HG03575 (cell line): ENCODE results near the gene MCTP1.

Experiments used
- ATAC-seq: cut with Tn5 transposase; IDR thresholded peaks from one replicate; pipeline ENCODE4 v1.9.1; 2021; ENCODE audit not compliant: unreplicated experiment, insufficient number of reproducible peaks, low FRiP score; ENCODE audit errors: extremely low read depth

Gene MCTP1

DNA sequence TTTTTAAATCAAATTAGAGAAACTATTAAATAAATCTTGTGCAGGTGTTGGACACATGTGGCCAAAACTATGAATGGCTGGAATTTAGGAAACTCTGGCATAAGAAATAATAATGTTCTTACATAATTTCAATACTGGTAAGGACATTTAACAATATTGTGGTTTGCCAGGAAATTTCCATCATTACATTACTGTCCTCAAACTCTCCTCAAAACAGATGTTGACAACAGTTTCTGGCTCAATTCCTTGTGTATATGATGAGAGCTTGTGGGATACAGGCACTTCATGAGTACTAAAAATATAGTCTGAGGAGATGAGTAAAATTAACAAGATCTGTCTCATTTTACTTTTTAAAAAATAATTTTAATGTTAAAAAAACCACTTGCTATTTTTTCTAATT, 27.9 kb downstream of the MCTP1 start:
- no peak for ATAC-seq

DNA sequence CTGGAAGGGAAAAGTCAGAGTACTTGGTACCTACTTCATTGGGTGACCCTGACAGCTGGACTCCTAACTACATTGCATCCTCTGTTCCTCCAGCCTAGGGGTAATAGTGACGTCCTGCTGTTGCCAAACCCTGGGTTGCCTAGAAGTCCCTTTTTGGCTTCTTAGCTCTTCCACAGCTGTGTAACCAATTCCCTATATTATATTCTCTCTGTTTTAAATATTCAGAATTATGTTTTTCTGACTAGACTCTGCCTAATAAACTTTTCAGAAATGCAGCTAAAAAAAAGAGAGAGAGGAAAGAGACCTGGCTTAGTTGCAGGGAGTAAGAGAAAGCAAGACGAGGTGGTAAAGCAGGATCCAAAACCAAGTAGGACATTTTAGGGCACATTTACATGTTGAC, 28.4 kb downstream of the MCTP1 start:
- no peak for ATAC-seq

DNA sequence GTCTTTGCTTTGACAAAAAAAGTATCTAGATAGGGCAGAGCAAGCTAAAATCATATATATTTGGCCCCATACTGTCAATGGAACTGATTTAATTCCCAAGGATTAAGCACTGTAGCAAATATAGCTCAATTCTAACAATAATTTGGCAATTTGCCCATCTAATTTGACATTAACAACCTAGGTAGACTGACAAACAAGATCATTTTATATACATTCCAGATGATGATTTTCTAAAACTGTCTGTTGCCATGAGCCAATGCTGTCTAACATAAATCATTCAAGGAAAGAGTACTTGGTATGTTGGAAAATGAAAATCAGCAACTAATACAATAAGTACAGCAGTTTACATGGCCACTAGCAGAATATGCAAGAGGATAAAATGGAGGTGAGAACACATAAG, 32.1 kb downstream of the MCTP1 start:
- no peak for ATAC-seq

DNA sequence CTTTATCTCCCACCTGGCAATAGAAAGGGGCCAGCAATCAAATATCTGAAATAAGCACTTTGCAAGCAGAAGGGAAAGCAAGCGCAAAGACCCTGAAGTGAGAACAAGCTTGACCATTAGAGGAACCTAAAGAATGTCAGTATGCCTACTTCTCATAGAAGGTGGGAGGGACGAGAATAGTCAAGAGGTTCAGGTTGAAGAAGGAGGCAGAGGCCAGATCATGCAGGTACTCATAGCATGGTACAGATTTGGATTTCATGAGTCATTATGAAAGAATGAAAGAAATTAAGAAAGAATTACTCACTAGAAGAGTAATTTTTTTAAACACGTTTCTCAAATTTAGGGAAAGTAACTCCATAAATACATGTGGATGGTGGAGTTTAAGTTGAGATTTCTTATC, 33.7 kb downstream of the MCTP1 start:
- no peak for ATAC-seq

DNA sequence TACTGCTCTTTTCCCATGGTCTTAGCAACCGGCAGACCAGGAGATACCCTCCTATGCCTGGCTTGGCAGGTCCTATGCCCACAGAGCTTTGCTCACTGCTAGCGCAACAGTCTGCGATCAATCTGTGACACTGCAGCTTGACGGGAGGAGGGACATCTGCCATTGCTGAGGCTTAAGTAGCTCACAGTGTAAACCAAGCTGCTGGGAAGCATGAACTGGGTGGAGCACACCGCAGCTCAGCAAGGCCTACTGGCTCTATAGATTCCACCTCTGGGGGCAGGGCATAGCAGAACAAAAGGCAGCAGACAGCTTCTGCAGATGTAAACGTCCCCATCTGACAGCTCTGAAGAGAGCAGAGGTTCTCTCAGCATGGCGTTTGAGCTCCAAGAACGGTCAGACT, 40.4 kb downstream of the MCTP1 start:
- no peak for ATAC-seq

DNA sequence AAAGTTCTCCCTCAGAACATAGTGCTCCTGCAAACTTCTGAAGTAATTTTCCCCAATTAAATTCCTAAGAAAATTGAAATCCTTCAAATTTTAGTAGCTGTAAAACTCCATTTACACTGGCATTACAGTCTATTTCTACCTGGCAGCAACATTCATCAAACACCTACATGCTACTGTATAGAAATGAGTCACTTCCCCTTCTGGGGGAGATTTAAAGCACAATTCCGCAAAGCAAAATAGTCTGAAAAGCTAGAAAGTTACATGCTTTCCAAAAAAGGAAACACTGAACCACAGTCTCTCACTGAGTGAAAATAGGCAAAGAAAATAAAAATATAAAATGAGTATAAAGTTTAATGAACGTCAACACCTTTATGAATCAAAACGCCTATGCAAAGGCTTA, 43.3 kb downstream of the MCTP1 start:
- peak; percentile 97 for ATAC-seq

DNA sequence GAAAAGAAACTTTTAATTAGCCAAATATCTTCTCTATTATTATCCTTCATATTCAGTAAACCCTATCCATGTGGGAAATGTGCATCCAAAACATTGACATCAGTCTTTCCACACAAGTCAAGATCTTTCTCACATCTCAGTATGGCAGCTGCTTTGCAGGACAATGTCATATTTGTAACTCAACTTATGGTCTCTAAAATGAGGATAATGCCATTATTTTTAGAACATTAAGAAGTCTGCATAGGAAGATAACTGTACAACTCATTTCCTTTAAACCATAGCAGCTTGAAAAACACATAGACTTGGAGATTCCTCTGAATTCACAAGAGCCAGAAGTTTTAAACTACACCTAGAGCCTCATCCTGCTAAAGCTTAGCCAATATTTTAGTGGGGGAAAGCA, 43.7 kb downstream of the MCTP1 start:
- no peak for ATAC-seq

DNA sequence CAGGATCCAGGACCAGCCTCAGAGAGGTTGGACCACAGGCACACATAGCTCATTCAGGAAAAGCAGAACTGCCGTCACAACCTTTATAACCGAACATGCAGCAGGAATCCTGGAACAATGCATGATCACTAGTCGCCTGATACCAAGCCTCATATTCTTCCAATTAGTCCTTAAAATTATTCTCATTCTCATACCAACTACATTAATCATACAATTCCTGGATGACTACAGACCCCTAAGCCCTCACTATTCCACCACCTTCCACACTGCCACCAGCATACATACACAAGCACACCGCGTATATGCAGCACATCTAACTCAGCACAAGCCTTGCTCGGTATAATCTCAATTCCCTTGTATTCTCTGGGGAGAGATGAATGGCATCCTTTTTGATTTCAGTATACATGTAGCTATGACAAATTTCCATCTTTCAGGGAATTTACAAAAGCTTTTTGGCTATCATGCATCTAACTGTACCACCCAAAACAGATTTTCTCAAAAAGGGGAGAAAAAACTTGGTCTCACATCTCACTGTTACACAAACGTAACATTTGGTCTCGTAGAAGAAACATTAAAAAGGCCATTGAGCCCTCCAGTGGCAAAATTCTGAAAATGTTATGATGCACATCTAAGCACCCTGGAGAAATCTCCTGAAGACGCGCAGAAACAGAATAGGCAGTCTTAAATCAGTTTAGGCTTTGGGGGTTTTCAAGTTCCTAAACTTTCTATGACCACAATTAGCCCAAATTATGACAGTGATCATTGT, 46.2 kb downstream of the MCTP1 start:
- no peak for ATAC-seq

DNA sequence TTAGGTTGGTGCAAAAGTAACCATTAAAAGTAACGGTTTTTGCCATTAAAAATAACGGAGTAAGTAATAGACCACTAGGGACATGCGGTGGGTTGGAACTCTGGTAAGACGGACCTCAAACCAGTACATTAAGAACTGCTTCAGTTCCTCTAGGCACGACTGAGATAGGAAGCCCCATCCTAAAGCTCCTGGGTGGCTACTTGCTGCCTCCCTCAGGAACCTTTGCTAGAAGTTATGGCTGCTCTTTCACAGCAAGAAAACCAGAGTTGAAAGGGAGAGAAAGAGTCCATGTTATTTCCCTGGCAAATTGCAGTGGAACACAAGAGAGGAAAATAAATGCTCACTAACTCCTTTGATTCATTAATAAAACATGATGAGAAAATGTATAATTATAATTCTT, 47.6 kb downstream of the MCTP1 start:
- no peak for ATAC-seq

DNA sequence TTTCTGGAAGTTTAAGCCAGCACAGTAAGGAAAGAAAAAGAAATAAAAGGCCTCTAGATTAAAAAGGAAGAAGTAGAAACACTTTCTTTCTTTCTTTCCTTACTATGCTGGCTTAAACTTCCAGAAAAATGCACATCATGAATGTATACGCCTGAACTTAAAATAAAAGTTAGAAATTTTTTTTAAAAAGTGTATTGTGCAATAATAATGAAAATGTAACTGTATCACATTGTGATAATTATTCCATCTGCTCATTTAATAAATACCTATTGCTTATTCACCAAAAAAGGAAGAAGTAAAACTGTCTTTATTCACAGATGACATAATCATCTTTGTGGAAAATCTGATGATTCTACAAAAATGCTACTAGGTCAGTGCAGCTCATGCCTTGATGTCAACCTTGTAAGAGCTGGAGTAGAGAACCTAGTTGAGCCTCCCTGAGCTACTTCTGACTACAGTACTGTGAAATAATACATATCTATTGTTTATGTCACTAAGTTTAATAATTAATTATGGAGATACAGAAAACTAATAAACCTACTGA, 49.4 kb downstream of the MCTP1 start:
- ATAC-seq = no peak

DNA sequence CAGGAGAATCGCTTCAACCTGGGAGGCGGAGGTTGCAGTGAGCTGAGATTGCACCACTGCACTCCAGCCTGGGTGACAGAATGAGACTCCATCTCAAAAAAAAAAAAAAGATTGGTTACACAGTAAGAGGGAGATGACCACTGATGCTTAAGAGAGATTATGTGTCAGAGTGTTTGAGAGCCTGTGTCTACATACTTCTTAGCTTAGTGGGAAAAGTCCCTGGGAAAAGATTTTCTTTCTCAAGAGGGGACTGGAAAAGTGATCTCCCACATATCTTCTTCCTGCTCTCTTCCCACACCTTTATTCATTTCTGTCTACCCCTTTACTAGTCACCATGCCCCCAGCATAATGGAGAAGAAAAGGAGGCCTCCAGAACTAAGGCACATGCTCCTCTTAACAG, 55.2 kb downstream of the MCTP1 start:
- no peak for ATAC-seq

DNA sequence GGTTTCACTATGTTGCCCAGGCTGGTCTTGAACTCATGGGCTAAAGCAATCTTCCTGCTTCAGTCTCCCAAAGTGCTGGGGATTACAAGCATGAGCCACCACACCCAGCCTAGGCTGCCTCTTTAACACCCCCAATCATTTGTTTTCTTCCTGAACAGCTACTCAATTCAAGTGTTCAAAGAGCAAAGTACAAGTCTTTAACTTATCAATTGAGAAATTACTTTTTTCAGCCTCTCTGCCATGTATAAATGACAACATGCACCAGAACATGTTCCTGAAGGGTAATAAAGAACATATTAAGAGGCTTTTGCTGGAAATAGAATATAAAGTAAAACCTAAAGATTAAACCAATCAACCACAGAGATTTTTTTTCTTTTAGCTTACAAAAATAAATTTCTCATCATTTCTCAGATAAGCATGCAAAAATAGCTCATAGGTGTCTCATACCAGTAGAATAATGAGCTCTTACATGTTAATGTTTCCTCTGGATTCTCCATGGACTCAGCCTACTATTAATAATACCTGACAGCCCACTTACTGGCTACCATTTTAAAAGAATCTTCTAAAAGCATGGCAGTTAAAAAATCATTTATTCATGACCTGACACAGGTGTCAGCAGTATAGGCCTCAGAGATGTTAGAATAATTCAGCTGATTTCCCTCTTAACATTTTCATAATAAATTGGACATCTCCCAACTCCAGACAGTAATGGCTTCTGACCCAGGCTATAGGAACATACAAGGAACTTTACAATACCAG, 60.0 kb downstream of the MCTP1 start:
- no peak for ATAC-seq

DNA sequence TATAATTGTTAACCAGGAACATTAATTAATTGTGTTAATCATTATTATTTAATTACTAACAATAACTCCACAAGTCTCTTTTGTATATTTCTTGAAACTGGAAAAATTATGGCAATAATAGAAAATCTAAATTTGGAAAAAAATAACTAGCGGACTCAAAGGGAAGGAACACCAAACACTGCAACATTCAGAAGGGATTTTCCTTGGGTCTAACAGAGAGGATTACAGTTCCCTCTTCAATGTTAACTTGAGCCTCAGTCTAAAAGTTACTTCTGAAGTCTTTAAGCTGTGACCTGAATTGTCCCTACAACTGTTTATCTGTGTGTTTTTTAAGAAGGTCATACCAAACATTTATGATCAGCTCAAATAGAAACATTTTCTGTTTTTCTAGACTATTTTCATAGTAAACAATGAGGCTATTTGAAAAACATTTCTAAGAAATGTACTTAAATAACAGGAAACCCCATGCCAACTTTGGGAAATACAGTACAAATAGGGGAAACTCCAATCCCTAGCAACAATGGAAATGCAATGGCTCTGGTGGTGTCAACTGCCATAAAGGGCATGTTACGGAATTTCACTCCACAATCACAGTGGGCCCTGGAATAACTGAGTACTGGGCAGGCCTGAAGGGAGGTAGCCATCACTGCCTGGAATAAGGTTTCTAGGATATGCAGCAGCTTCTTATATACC, 61.2 kb downstream of the MCTP1 start:
- no peak for ATAC-seq

DNA sequence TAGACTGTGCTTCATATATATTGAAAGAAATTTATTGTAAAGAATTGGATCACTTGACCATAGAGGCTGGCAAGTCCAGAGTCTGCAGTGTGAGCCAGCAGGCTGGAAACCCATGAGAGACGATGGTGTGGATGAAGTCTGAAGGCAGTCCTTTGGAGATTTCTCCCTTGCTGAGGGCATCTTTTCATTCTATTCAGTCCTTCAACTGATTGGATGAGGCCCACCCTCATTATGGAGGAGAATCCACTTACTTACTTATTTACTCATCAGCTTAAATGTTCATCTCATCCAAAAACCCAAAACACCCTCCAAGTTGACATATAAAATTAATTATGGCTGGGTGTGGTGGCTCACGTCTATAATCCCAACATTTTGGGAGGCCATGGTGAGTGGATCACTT, 62.1 kb downstream of the MCTP1 start:
- ATAC-seq = no peak

DNA sequence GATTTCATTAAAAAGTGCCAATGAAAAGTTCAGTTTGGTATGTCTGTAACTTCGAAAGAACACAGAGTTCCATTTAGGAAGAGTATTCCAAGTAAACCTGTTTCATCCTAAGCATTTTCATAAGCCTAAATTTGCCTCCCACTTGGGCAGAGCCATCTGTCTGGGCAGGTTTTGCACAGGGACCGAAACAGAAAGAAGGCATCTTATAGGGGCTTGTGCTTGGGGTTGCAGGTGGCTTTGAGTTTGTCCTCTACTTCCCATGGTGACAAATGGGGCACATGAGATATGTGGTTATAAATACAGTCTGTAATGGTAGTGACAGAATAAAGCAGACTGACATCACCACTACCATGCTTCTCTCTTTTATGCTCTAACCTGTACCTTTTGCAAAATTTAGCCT, 63.7 kb downstream of the MCTP1 start:
- no peak for ATAC-seq

DNA sequence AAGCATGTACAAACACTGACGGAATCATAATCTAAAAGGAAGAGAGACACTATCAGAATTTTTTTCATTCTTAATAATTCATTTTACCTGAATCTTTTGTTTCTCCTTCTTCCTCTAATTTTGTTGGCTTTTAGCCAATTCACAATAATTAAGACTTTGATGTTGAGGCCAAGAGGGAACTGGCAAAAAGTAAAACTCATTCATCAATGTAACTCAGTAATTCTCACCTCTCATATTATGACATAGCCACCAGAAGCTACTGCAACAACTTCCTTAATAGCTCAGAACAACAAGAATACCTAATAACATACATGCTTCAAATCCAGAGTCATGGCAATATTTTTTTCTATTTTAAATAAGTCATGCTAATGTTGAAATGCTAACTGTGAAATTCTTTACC, 64.5 kb downstream of the MCTP1 start:
- no peak for ATAC-seq

DNA sequence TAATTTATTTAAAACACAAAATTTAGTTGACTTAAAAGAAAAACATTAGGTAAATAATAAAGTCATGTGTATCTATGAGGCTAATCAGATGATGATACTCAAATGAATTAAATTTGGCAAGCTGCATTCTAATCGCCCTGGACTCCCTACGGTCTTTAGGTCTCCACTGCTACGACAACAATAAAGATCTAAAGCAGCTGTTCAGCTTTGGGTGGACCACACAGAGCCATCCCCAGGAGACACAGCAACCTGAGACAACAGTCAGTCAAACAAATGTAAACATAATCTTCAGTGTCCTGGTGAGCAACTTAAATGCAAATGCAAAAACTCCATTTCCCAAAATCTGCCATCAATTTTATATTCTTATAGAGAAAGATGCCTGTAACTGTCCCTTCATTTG, 65.5 kb downstream of the MCTP1 start:
- no peak for ATAC-seq

DNA sequence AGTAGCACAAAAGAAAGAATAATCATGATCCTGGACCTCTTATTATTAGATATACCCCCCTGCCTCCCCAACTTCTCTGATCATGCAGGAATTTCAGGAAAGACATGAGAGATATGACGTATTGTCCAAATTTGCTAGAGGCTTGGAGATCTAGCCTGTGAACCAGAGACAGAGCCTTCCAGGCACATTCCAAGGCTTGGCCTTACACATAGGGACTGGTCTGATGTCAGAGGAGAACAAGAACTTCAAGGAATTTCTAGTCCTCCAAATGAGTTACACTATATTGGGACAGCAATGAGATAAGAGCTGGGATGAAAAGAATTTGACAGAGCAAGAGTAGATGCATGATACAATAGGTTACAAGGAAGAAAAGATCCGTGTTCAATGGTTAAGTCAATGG, 67.0 kb downstream of the MCTP1 start:
- no peak for ATAC-seq

DNA sequence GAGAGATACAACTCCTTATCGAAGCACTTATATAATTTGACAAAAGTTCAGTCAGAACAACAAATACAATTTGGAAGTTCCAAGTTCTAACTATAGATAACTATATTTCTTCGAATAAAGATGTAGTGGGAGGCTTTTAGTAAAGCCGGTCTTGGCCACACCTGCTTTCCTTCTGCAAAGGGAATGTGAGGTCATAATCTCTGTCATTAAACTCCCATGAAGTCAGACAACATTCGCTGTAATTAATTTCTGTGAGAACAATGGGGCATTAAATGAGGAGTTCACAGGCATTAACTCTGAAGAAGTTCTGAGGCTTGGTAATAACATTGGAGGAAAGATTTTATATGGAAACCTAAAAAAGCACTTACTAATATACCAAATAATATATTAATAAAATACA, 67.5 kb downstream of the MCTP1 start:
- ATAC-seq = no peak
